ENCODE results near the gene BRCC3. TPM values are rescaled to one million over a fixed set of nuclear protein-coding genes. Genes with fewer than 3 reads are reported as not detected.

Gene BRCC3
- total and polyA plus RNA-seq, 10 of the 15 experiments (the other 5 are each of a cell fraction or from before 2014, with no cell fraction given), result 15.5 to 57.5 (median 35.6) TPM

- DNase-seq (ENCODE audit: low read depth, low spot score) (no peak), ATAC-seq (no peak), FAIRE-seq (no peak)
- no peak within 1 kb of the TSS for H3K27ac ChIP-seq (ENCODE audit: control insufficient read depth, insufficient read depth)
- H3K36me3 ChIP-seq (ENCODE audit: control insufficient read depth in 2 of 2, insufficient read depth in 2 of 2, low read length in 1 of 2), result no peaks in the 10 kb centered on the region
- no peak within 1 kb of the TSS for H3K4me3 ChIP-seq
- H3K9me3 ChIP-seq (replicated peaks; ENCODE audit: control insufficient read depth, insufficient read depth, low read length), result no peaks in the 10 kb centered on the region
- in situ Hi-C loops (cut with MboI) (no loop called here), intact Hi-C loops (cut with micrococcal nuclease; ENCODE audit: unreplicated experiment) (no loop called here)
- WGBS (ENCODE audit: insufficient coverage, insufficient replicate concordance, low lambda C conversion rate, missing lambda C conversion rate), result 0% methylated on average over 1 of the region's 1 CpG
- ChIA-PET RAD21 (ENCODE audit: unreplicated experiment) (no interaction called here), SMC1A (ENCODE audit: uncharacterized antibody, unreplicated experiment) (interaction anchor here (1.3 to 1.5 kb wide), 2 partner anchors 35 to 36 kb away, joined by 3 to 4 read pairs; no protein-coding TSS in a partner anchor), CTCF (interaction anchor here (0.7 to 1.0 kb wide), 2 partner anchors 31 to 104 kb away, joined by 3 to 4 read pairs; no protein-coding TSS in a partner anchor), POLR2A (interaction anchor here (0.5 kb wide), 1 partner anchor 293 kb away, joined by 3 read pairs; no protein-coding TSS in a partner anchor)
- BruUV-seq (replicated peaks), result no TSS peak
- no peak within 1 kb of the TSS for H3K9ac ChIP-seq (ENCODE audit: control insufficient read depth, insufficient read depth, low read length)
- H3K4me1 ChIP-seq (ENCODE audit: control insufficient read depth, insufficient read depth, low read length), result no peaks in the 10 kb centered on the region
- no peak within 1 kb of the TSS for H3K4me2 ChIP-seq (ENCODE audit: control insufficient read depth, insufficient read depth)
- TF ChIP-seq IKZF1 (conservative IDR thresholded peaks at IDR 0.05) (no peak), NFYB (IDR thresholded peaks at IDR 0.05; ENCODE audit: insufficient read depth, low read depth, low read length) (no peak), PKNOX1 (IDR thresholded peaks at IDR 0.05) (no peak), NR2F1 (conservative IDR thresholded peaks at IDR 0.05) (no peak), SMC3 (IDR thresholded peaks at IDR 0.05; ENCODE audit: borderline replicate concordance, low read length) (no peak), BMI1 (IDR thresholded peaks at IDR 0.05; ENCODE audit: borderline replicate concordance) (no peak)
- no peaks in the 10 kb centered on the region for H4K20me1 ChIP-seq (ENCODE audit: control insufficient read depth, insufficient read depth)
- H2AFZ ChIP-seq (ENCODE audit: control insufficient read depth, low read depth, low read length), result no peak within 1 kb of the TSS
- peaks cover 3% of the 10 kb centered on the region; the same call in 1 of the 2 replicates for H3K79me2 ChIP-seq (ENCODE audit: control insufficient read depth, insufficient read depth, low read length)
- no peaks in the 10 kb centered on the region for H3K27me3 ChIP-seq (replicated peaks in 1 of 2; ENCODE audit: control insufficient read depth in 2 of 2, insufficient read depth in 2 of 2, low read length in 1 of 2)
Measured at GRCh38 chrX:155022585-155022984, 48.7 kb upstream of the BRCC3 start, which contains the start of gene F8. TSS of gene F8 (minus strand) at chrX:155022723. CDS start at chrX:155022552, 171 bp downstream.
